HEK293T (cell line): ENCODE measurements around the gene NEURL4.

Source experiments
- ELF4 ChIP-seq: fragments of 450-650 bp; IDR thresholded peaks from 2 replicates; pipeline ENCODE4 v1.6.1; 2017; ENCODE audit warnings: antibody characterized with exemption
- FOXA1 ChIP-seq: fragments of 450-650 bp; IDR thresholded peaks from 2 replicates; pipeline ENCODE4 v1.6.1; 2016; ENCODE audit warnings: mild to moderate bottlenecking
- FOXM1 ChIP-seq: fragments of 450-650 bp; IDR thresholded peaks from 2 replicates; pipeline ENCODE4 v1.6.1; 2017; ENCODE audit warnings: mild to moderate bottlenecking, borderline replicate concordance
- NFRKB ChIP-seq: fragments of 450-650 bp; IDR thresholded peaks from 2 replicates; pipeline ENCODE4 v1.6.1; 2016; ENCODE audit warnings: mild to moderate bottlenecking, moderate library complexity
- SP1 ChIP-seq: fragments of 450-650 bp; IDR thresholded peaks from 2 replicates; pipeline ENCODE4 v1.6.1; 2017
- SUZ12 ChIP-seq: fragments of 450-650 bp; IDR thresholded peaks from 2 replicates; pipeline ENCODE4 v1.6.1; 2016; ENCODE audit warnings: mild to moderate bottlenecking
- ZNF384 ChIP-seq: fragments of 450-650 bp; IDR thresholded peaks from 2 replicates; pipeline ENCODE4 v1.6.1; 2016

GRCh38 chr17:7312432-7313087 is 16.6 kb downstream of the NEURL4 start:
- TF ChIP-seq SP1 = no peak
- no peak for TF ChIP-seq FOXA1
- no peak for TF ChIP-seq SUZ12
- TF ChIP-seq FOXM1 = no peak
- no peak for TF ChIP-seq ZNF384
- TF ChIP-seq NFRKB = no peak
- TF ChIP-seq ELF4 = no peak
